HEK293 (cell line): Measurements from ENCODE around the gene AMPD3.

Experiments
- HOXA7 ChIP-seq: sonication (generic); formaldehyde crosslinking; IDR thresholded peaks from 2 replicates; pipeline ENCODE4 v1.8.1; 2022; ENCODE audit warnings: missing genetic modification reagents, borderline replicate concordance
- MYNN ChIP-seq: fragments of 450-650 bp; formaldehyde crosslinking; IDR thresholded peaks from 2 replicates; pipeline ENCODE4 v1.5.1; 2016; ENCODE audit warnings: missing biosample characterization, missing genetic modification characterization, borderline replicate concordance
- REST ChIP-seq: fragments of 450-650 bp; formaldehyde crosslinking; IDR thresholded peaks from 2 replicates; pipeline ENCODE4 v1.5.1; 2016; ENCODE audit warnings: missing biosample characterization, missing genetic modification characterization
- SETDB1 ChIP-seq: IDR thresholded peaks from one replicate; pipeline ENCODE4 v1.6.1; 2017; ENCODE audit warnings: mild to moderate bottlenecking, low read length, moderate library complexity, mixed read lengths; ENCODE audit not compliant: insufficient read length
- SP2 ChIP-seq: fragments of 450-650 bp; formaldehyde crosslinking; IDR thresholded peaks from 2 replicates; pipeline ENCODE4 v1.5.1; 2016; ENCODE audit warnings: missing biosample characterization, missing genetic modification characterization
- TCF7L2 ChIP-seq: IDR thresholded peaks from 2 replicates; pipeline ENCODE4 v1.6.1; 2011; ENCODE audit warnings: low read depth, mild to moderate bottlenecking, inconsistent platforms, low read length, moderate library complexity, borderline replicate concordance
- ZNF10 ChIP-seq: fragments of 450-650 bp; formaldehyde crosslinking; IDR thresholded peaks from 2 replicates; pipeline ENCODE4 v1.5.1; 2017; ENCODE audit warnings: missing biosample characterization, missing genetic modification characterization
- ZNF555 ChIP-seq: fragments of 450-650 bp; formaldehyde crosslinking; conservative IDR thresholded peaks from 2 replicates; pipeline ENCODE4 v1.5.1; 2017; ENCODE audit warnings: missing biosample characterization, mild to moderate bottlenecking, missing genetic modification characterization, inconsistent platforms
- ZNF704 ChIP-seq: fragments of 450-650 bp; formaldehyde crosslinking; IDR thresholded peaks from 2 replicates; pipeline ENCODE4 v1.5.1; 2016; ENCODE audit warnings: missing biosample characterization, missing genetic modification characterization
- TF ChIP-seq, protein P1 (sequence below): fragments of 450-650 bp; formaldehyde crosslinking; IDR thresholded peaks from 2 replicates; pipeline ENCODE4 v1.5.1; 2016; ENCODE audit warnings: missing biosample characterization, missing genetic modification characterization, low read depth
- TF ChIP-seq, protein P2 (sequence below): fragments of 450-650 bp; formaldehyde crosslinking; IDR thresholded peaks from 2 replicates; pipeline ENCODE4 v1.5.1; 2016; ENCODE audit warnings: missing biosample characterization, missing genetic modification characterization
- TF ChIP-seq, protein P3 (sequence below): fragments of 450-650 bp; formaldehyde crosslinking; IDR thresholded peaks from 2 replicates; pipeline ENCODE4 v1.5.1; 2016; ENCODE audit warnings: missing biosample characterization, missing genetic modification characterization

GRCh38 chr11:10528121-10528520 lies 73.1 kb downstream of the AMPD3 start:
- TF ChIP-seq TCF7L2 (no peak), SETDB1 (no peak), ZNF704 (tag by site-specific recombination) (no peak), MYNN (tag by site-specific recombination) (no peak), ZNF10 (no peak), SP2 (no peak), HOXA7 (no peak), REST (tag by site-specific recombination) (no peak), ZNF555 (tag by site-specific recombination) (no peak)
- TF ChIP-seq, protein P1, sequence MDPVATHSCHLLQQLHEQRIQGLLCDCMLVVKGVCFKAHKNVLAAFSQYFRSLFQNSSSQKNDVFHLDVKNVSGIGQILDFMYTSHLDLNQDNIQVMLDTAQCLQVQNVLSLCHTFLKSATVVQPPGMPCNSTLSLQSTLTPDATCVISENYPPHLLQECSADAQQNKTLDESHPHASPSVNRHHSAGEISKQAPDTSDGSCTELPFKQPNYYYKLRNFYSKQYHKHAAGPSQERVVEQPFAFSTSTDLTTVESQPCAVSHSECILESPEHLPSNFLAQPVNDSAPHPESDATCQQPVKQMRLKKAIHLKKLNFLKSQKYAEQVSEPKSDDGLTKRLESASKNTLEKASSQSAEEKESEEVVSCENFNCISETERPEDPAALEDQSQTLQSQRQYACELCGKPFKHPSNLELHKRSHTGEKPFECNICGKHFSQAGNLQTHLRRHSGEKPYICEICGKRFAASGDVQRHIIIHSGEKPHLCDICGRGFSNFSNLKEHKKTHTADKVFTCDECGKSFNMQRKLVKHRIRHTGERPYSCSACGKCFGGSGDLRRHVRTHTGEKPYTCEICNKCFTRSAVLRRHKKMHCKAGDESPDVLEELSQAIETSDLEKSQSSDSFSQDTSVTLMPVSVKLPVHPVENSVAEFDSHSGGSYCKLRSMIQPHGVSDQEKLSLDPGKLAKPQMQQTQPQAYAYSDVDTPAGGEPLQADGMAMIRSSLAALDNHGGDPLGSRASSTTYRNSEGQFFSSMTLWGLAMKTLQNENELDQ (tag by site-specific recombination), result no peak
- TF ChIP-seq, protein P2, sequence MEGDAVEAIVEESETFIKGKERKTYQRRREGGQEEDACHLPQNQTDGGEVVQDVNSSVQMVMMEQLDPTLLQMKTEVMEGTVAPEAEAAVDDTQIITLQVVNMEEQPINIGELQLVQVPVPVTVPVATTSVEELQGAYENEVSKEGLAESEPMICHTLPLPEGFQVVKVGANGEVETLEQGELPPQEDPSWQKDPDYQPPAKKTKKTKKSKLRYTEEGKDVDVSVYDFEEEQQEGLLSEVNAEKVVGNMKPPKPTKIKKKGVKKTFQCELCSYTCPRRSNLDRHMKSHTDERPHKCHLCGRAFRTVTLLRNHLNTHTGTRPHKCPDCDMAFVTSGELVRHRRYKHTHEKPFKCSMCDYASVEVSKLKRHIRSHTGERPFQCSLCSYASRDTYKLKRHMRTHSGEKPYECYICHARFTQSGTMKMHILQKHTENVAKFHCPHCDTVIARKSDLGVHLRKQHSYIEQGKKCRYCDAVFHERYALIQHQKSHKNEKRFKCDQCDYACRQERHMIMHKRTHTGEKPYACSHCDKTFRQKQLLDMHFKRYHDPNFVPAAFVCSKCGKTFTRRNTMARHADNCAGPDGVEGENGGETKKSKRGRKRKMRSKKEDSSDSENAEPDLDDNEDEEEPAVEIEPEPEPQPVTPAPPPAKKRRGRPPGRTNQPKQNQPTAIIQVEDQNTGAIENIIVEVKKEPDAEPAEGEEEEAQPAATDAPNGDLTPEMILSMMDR, result no peak
- TF ChIP-seq, protein P3, sequence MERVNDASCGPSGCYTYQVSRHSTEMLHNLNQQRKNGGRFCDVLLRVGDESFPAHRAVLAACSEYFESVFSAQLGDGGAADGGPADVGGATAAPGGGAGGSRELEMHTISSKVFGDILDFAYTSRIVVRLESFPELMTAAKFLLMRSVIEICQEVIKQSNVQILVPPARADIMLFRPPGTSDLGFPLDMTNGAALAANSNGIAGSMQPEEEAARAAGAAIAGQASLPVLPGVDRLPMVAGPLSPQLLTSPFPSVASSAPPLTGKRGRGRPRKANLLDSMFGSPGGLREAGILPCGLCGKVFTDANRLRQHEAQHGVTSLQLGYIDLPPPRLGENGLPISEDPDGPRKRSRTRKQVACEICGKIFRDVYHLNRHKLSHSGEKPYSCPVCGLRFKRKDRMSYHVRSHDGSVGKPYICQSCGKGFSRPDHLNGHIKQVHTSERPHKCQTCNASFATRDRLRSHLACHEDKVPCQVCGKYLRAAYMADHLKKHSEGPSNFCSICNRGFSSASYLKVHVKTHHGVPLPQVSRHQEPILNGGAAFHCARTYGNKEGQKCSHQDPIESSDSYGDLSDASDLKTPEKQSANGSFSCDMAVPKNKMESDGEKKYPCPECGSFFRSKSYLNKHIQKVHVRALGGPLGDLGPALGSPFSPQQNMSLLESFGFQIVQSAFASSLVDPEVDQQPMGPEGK (tag by site-specific recombination), result no peak
